HepG2 (cell line): Measurements from ENCODE around the gene IRF2BPL. TPM values are rescaled to one million over a fixed set of nuclear protein-coding genes. Genes with fewer than 3 reads are reported as not detected.

Source experiments
- FOXA3 ChIP-seq: IDR thresholded peaks from 2 replicates; pipeline ENCODE4 v1.6.1; 2016; ENCODE audit warnings: missing genetic modification reagents, missing compliant biosample characterization
- HNF4A ChIP-seq: sonication (generic); formaldehyde crosslinking; IDR thresholded peaks from 2 replicates; pipeline ENCODE4 v1.4.0; 2020; ENCODE audit warnings: missing genetic modification reagents
- MAFF ChIP-seq: IDR thresholded peaks from 2 replicates; pipeline ENCODE4 v1.6.1; 2011; ENCODE audit warnings: low read depth, low read length, improper control_type of control experiment
- MAFK ChIP-seq, 2 experiments: IDR thresholded peaks in 1 of 2; conservative IDR thresholded peaks in 1 of 2; 2 replicates each; pipeline ENCODE4 v1.6.1; 2011; ENCODE audit warnings: improper control_type of control experiment in 2 of 2, low read length in 2 of 2
- MZF1 ChIP-seq: sonication (generic); formaldehyde crosslinking; IDR thresholded peaks from 2 replicates; pipeline ENCODE4 v1.8.1; 2023; ENCODE audit warnings: mild to moderate bottlenecking, missing genetic modification reagents, borderline replicate concordance
- PPARG ChIP-seq: conservative IDR thresholded peaks from 2 replicates; pipeline ENCODE4 v1.6.1; 2016; ENCODE audit warnings: missing biosample characterization, missing genetic modification reagents
- ZMYM3 ChIP-seq: sonication (generic); formaldehyde crosslinking; IDR thresholded peaks from 2 replicates; pipeline ENCODE4 v1.5.1; 2020; ENCODE audit warnings: mild to moderate bottlenecking, missing genetic modification reagents
- ZNF768 ChIP-seq: sonication (generic); formaldehyde crosslinking; IDR thresholded peaks from 2 replicates; pipeline ENCODE4 v1.4.0; 2020; ENCODE audit warnings: missing genetic modification reagents
- polyA plus RNA-seq, 8 experiments: library from polyadenylated mRNA; depleted of rRNA in 3 of 8; stranded (reverse) in 7 of 8; unstranded in 1 of 8; fragments of >200 nt; fragmentation: Illumina TruSeq in 4 of 8; extraction: Trizol in 4 of 8; gene quantifications; 2 replicates each; pipeline versions ENCODE4 v1.2.1 to v1.2.3, GENCODE V29; 2011 to 2016; ENCODE audit warnings: low read depth in 4 of 8, missing spikeins in 1 of 8, mixed read lengths in 1 of 8; ENCODE audit not compliant: insufficient read depth in 1 of 8
- total RNA-seq, 5 experiments: library from RNA; depleted of rRNA; stranded (reverse); fragments of >200 nt; fragmentation: Illumina TruSeq; extraction: Trizol; gene quantifications; 2 replicates each; pipeline ENCODE4 v1.2.3, GENCODE V29; 2016; ENCODE audit warnings: low read depth in 1 of 5
- TF ChIP-seq, protein P1 (sequence below): IDR thresholded peaks from 2 replicates; pipeline ENCODE4 v1.6.1; 2012; ENCODE audit warnings: low read length, improper control_type of control experiment
- TF ChIP-seq, protein P2 (sequence below): sonication (generic); formaldehyde crosslinking; IDR thresholded peaks from one replicate; pipeline ENCODE4 v1.5.1; 2020; ENCODE audit warnings: mild to moderate bottlenecking, missing genetic modification reagents; ENCODE audit errors: not compliant biosample characterization

The IRF2BPL gene
- total and polyA plus RNA-seq, 2 of the 13 experiments (the other 11 are each of a cell fraction or from before 2014, with no cell fraction given) = 6.6 to 8.4 TPM

DNA sequence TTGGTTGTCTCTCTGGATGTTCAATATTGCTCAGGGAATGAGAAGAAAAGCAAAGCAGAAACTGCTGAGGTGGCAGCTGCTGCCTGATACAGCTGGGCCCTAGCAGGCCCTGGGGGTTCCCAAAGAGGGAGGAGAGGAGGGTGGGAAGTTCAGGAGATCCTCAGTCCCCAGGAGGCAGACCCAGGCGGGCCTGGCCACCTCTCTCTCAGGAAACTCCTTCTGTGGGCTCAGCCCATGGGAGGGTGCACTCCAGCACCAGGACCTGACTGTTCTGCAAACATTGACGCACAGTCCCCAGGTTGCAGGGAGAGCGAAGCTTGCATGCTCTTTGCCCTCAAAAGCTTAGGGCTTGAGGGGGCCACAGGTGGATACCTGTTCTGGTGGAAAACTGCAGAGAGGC, 29.6 kb downstream of the IRF2BPL start (continued):
- TF ChIP-seq, protein P1, sequence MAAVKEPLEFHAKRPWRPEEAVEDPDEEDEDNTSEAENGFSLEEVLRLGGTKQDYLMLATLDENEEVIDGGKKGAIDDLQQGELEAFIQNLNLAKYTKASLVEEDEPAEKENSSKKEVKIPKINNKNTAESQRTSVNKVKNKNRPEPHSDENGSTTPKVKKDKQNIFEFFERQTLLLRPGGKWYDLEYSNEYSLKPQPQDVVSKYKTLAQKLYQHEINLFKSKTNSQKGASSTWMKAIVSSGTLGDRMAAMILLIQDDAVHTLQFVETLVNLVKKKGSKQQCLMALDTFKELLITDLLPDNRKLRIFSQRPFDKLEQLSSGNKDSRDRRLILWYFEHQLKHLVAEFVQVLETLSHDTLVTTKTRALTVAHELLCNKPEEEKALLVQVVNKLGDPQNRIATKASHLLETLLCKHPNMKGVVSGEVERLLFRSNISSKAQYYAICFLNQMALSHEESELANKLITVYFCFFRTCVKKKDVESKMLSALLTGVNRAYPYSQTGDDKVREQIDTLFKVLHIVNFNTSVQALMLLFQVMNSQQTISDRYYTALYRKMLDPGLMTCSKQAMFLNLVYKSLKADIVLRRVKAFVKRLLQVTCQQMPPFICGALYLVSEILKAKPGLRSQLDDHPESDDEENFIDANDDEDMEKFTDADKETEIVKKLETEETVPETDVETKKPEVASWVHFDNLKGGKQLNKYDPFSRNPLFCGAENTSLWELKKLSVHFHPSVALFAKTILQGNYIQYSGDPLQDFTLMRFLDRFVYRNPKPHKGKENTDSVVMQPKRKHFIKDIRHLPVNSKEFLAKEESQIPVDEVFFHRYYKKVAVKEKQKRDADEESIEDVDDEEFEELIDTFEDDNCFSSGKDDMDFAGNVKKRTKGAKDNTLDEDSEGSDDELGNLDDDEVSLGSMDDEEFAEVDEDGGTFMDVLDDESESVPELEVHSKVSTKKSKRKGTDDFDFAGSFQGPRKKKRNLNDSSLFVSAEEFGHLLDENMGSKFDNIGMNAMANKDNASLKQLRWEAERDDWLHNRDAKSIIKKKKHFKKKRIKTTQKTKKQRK = no peak
- TF ChIP-seq ZNF768 (CRISPR knock-in tag) (no peak), MAFF (peak; percentile 59; the same call in 1 of the 2 replicates), FOXA3 (0 out of 2 replicates have a peak, but pooled peaks have one; percentile 32), MZF1 (no peak), HNF4A (peak; percentile 60), ZMYM3 (CRISPR knock-in tag) (peak; percentile 33; the same call in 1 of the 2 replicates), MAFK (conservative IDR thresholded peaks at IDR 0.05 in 1 of 2, IDR thresholded peaks at IDR 0.05 in 1 of 2; ENCODE audit: low read length in 2 of 2) (peak; percentile 54 to 58; a peak in 3 of 4 replicates), PPARG (CRISPR knock-in tag) (peak; percentile 70)
- TF ChIP-seq, protein P2, sequence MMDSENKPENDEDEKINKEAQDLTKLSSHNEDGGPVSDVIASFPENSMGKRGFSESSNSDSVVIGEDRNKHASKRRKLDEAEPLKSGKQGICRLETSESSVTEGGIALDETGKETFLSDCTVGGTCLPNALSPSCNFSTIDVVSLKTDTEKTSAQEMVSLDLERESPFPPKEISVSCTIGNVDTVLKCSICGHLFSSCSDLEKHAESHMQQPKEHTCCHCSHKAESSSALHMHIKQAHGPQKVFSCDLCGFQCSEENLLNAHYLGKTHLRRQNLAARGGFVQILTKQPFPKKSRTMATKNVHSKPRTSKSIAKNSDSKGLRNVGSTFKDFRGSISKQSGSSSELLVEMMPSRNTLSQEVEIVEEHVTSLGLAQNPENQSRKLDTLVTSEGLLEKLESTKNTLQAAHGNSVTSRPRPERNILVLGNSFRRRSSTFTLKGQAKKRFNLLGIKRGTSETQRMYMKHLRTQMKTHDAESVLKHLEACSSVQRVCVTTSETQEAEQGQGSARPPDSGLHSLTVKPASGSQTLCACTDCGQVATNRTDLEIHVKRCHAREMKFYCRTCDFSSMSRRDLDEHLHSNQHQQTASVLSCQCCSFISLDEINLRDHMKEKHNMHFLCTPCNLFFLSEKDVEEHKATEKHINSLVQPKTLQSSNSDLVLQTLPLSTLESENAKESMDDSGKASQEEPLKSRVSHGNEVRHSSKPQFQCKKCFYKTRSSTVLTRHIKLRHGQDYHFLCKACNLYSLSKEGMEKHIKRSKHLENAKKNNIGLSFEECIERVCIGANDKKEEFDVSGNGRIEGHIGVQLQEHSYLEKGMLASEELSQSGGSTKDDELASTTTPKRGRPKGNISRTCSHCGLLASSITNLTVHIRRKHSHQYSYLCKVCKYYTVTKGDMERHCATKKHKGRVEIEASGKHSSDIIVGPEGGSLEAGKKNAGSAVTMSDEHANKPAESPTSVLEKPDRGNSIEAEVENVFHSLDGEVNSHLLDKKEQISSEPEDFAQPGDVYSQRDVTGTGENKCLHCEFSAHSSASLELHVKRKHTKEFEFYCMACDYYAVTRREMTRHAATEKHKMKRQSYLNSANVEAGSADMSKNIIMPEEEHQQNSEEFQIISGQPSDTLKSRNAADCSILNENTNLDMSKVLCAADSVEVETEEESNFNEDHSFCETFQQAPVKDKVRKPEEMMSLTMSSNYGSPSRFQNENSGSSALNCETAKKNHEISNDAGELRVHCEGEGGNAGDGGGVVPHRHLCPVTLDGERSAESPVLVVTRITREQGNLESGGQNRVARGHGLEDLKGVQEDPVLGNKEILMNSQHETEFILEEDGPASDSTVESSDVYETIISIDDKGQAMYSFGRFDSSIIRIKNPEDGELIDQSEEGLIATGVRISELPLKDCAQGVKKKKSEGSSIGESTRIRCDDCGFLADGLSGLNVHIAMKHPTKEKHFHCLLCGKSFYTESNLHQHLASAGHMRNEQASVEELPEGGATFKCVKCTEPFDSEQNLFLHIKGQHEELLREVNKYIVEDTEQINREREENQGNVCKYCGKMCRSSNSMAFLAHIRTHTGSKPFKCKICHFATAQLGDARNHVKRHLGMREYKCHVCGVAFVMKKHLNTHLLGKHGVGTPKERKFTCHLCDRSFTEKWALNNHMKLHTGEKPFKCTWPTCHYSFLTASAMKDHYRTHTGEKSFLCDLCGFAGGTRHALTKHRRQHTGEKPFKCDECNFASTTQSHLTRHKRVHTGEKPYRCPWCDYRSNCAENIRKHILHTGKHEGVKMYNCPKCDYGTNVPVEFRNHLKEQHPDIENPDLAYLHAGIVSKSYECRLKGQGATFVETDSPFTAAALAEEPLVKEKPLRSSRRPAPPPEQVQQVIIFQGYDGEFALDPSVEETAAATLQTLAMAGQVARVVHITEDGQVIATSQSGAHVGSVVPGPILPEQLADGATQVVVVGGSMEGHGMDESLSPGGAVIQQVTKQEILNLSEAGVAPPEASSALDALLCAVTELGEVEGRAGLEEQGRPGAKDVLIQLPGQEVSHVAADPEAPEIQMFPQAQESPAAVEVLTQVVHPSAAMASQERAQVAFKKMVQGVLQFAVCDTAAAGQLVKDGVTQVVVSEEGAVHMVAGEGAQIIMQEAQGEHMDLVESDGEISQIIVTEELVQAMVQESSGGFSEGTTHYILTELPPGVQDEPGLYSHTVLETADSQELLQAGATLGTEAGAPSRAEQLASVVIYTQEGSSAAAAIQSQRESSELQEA (CRISPR knock-in tag) = no peak
